ENCODE results near the gene MDM1. TPM values are rescaled to one million over a fixed set of nuclear protein-coding genes. Genes with fewer than 3 reads are reported as not detected.

The MDM1 gene, protein sequence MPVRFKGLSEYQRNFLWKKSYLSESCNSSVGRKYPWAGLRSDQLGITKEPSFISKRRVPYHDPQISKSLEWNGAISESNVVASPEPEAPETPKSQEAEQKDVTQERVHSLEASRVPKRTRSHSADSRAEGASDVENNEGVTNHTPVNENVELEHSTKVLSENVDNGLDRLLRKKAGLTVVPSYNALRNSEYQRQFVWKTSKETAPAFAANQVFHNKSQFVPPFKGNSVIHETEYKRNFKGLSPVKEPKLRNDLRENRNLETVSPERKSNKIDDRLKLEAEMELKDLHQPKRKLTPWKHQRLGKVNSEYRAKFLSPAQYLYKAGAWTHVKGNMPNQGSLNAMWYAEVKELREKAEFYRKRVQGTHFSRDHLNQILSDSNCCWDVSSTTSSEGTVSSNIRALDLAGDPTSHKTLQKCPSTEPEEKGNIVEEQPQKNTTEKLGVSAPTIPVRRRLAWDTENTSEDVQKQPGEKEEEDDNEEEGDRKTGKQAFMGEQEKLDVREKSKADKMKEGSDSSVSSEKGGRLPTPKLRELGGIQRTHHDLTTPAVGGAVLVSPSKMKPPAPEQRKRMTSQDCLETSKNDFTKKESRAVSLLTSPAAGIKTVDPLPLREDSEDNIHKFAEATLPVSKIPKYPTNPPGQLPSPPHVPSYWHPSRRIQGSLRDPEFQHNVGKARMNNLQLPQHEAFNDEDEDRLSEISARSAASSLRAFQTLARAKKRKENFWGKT
- total RNA-seq (28.5 TPM), polyA plus RNA-seq (27.6 TPM)
- long read RNA-seq, donor 1, partial matches to known transcripts = 0 of 3 reads
- long read RNA-seq, donor 1, other reads (novel, unspliced or antisense) = 0 of 3 reads
- long read RNA-seq, donor 2 = 0 reads
- long read RNA-seq, donor 3, partial matches to known transcripts = 0 of 12 reads
- long read RNA-seq, donor 3, other reads (novel, unspliced or antisense) = 5 of 12 reads
- long read RNA-seq, donor 4, partial matches to known transcripts = 5 of 10 reads
- long read RNA-seq, donor 4, other reads (novel, unspliced or antisense) = 0 of 10 reads
- long read RNA-seq, donor 5, transcript MDM1-205 (3 exons, 2,170 nt) = major isoform, 5 of 15 reads
- long read RNA-seq, donor 5, partial matches to known transcripts = 5 of 15 reads
- long read RNA-seq, donor 5, other reads (novel, unspliced or antisense) = 0 of 15 reads
- long read RNA-seq, donor 6, partial matches to known transcripts = 0 of 3 reads
- long read RNA-seq, donor 6, other reads (novel, unspliced or antisense) = 0 of 3 reads
- long read RNA-seq, donor 7, partial matches to known transcripts = 0 of 7 reads
- long read RNA-seq, donor 7, other reads (novel, unspliced or antisense) = 0 of 7 reads
- long read RNA-seq, donor 8 = 0 reads
- long read RNA-seq, donor 9, partial matches to known transcripts = 0 of 1 reads
- long read RNA-seq, donor 9, other reads (novel, unspliced or antisense) = 0 of 1 reads
- long read RNA-seq, donor 10, partial matches to known transcripts = 0 of 1 reads
- long read RNA-seq, donor 10, other reads (novel, unspliced or antisense) = 0 of 1 reads

DNA sequence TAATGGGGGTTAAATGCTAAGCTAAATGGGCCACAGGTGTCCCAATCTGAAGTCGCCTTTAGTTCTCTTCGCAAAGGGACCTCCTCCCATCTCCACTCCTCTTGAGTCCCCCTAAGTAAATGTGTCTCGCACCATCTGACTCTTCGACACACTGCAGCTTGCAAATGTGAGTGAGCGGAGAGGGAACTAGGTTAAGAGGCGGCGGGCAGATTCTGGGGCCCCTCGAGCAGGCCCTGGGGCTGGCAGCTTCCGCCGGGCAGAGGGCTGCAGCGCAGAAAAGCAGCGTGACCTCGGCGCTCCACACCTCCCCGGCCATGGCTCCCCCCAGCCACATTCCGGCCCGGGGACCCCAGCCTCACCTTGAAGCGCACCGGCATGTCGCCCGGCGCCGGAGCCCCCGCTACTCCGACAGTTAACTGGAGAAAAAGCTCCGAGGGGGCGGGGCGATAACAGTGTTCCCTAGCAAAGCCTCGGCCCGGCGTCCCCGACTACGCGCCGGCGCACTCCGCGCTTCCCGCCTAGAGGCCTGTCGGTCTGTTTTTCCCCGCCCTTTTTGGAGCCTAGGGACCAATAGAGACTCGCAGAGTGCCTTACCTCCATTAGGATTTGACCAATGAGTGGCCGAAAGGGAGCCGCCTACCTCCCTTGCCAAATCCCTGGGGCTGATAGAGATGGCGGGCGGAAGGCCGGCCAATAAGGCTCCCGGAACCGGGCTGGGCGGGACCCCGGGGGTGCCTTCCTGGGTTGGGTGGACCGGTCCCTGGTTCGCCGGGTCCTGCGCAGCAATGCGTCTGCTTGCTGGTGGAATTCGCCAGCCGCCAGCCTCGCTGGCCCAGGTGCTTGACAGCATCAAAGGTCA is at the start of gene MDM1:
Gene MDM1 (minus strand): TSS at position 494 of the 859 bp plus-strand sequence. CDS start 117 bp downstream, at position 377.
- H3K9me3 ChIP-seq (ENCODE audit: control insufficient read depth in 2 of 2, insufficient read depth in 1 of 2, low read length in 1 of 2) = no peaks in the 10 kb centered on the region
- peak within 1 kb of the TSS; percentile 88 to 91 for H3K27ac ChIP-seq (ENCODE audit: low read depth in 1 of 2, low read length in 1 of 2)
- peaks cover 10 to 30% of the 10 kb centered on the region in 2 donors for H3K4me1 ChIP-seq (ENCODE audit: control insufficient read depth in 2 of 2, insufficient read depth in 2 of 2, low read length in 2 of 2)
- DNase-seq (ENCODE audit: low read depth in 6 of 9, low spot score in 9 of 9) = peak; percentile 92 to 99 (median 97)
- WGBS = under 1% methylated on average over 59 of the region's 59 CpGs
- H3K27me3 ChIP-seq (ENCODE audit: control insufficient read depth in 2 of 2, insufficient read depth in 1 of 2, low read length in 1 of 2) = no peaks in the 10 kb centered on the region
- H3K4me3 ChIP-seq (ENCODE audit: low read length in 2 of 2) = peak within 1 kb of the TSS; percentile 82 to 90
- peaks cover 4 to 15% of the 10 kb centered on the region in 2 donors for H3K36me3 ChIP-seq (ENCODE audit: control insufficient read depth in 2 of 2, insufficient read depth in 2 of 2, low read length in 1 of 2)

DNA sequence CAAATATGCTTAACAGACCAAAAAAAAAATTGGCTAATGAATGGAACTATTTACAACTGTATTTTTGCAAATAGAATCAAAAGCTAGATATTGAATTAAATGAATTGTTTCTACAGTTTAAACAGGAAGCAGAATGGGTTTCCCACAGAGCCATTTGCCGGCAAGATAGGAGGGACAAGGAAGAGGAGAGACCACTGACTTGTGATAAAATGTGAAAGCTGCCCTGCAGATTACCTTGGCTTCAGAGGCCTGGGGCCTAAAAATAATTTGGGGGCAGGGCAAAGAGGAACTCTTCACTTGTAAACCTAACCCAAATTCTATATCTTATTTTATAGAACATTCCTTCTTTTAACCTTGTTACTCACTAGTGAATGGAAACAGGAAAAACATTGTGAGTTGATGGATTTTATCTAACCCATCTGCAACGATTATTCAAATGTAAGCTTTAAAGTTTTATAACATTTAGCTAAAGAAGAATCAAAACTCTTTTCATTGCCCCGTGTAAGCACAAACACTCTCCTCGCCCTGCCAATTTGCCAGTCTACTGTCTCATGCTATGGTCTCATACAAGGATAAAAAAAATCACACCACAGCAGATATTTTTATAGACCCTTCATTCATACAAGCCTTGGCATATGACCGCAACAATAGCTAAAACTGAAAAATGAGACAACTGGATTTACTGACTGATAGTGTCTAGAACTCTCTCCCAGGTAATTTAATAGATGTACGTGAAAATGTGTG is 49.5 kb upstream of the MDM1 start:
- H3K4me3 ChIP-seq (ENCODE audit: low read length in 2 of 2) = no peak overlapping the region
- peaks cover 0 to 10% of the 10 kb centered on the region in 2 donors for H3K4me1 ChIP-seq (ENCODE audit: control insufficient read depth in 2 of 2, insufficient read depth in 2 of 2, low read length in 2 of 2)
- H3K36me3 ChIP-seq (ENCODE audit: control insufficient read depth in 2 of 2, insufficient read depth in 2 of 2, low read length in 1 of 2) = no peaks in the 10 kb centered on the region
- no peak for DNase-seq (ENCODE audit: low read depth in 6 of 9, low spot score in 9 of 9)
- no peak overlapping the region for H3K27ac ChIP-seq (ENCODE audit: low read depth in 1 of 2, low read length in 1 of 2)
- H3K27me3 ChIP-seq (ENCODE audit: control insufficient read depth in 2 of 2, insufficient read depth in 1 of 2, low read length in 1 of 2) = no peaks in the 10 kb centered on the region
- WGBS = 28% methylated on average over 6 of the region's 6 CpGs
- no peaks in the 10 kb centered on the region for H3K9me3 ChIP-seq (ENCODE audit: control insufficient read depth in 2 of 2, insufficient read depth in 1 of 2, low read length in 1 of 2)

DNA sequence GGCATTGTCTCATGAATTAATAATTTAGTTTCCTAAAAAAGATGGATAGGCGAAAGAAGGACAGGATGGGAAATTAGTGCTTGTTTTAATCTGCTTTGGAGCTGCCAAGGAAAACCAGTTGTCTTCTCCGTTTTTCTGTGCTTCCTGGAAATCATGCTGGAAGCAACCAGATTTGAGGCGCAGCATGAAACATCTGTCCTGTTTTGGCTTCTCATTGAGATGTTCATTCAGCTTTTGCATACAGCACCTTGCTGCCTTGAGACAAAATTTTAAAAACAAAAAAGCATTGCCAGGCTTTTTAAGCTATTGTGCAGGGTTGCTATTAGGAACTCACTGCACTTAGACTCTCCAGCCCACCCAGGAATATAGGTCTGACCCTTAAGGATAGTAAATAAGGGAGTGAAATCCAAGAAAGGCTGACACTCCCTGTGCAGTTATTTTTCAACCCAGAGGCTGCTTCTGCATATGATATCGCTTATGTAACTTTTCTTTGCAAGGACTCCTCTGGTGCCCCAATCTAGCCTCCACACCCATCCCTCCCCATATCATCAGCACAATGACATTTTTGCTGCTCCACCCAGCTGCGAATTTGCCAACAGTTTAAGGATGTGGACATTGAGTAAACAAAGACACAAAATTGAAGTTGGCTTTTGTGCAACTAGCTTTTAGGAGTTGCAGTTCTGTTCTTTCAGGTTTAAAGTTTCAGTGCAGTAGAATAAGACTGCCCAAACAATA is 46.9 kb upstream of the MDM1 start:
- no peak overlapping the region for H3K27ac ChIP-seq (ENCODE audit: low read depth in 1 of 2, low read length in 1 of 2)
- H3K4me1 ChIP-seq (ENCODE audit: control insufficient read depth in 2 of 2, insufficient read depth in 2 of 2, low read length in 2 of 2) = peaks cover 0 to 23% of the 10 kb centered on the region in 2 donors
- no peaks in the 10 kb centered on the region for H3K36me3 ChIP-seq (ENCODE audit: control insufficient read depth in 2 of 2, insufficient read depth in 2 of 2, low read length in 1 of 2)
- no peaks in the 10 kb centered on the region for H3K9me3 ChIP-seq (ENCODE audit: control insufficient read depth in 2 of 2, insufficient read depth in 1 of 2, low read length in 1 of 2)
- no peaks in the 10 kb centered on the region for H3K27me3 ChIP-seq (ENCODE audit: control insufficient read depth in 2 of 2, insufficient read depth in 1 of 2, low read length in 1 of 2)
- no peak for DNase-seq (ENCODE audit: low read depth in 6 of 9, low spot score in 9 of 9)
- WGBS = 78% methylated on average over 5 of the region's 5 CpGs
- no peak overlapping the region for H3K4me3 ChIP-seq (ENCODE audit: low read length in 2 of 2)

DNA sequence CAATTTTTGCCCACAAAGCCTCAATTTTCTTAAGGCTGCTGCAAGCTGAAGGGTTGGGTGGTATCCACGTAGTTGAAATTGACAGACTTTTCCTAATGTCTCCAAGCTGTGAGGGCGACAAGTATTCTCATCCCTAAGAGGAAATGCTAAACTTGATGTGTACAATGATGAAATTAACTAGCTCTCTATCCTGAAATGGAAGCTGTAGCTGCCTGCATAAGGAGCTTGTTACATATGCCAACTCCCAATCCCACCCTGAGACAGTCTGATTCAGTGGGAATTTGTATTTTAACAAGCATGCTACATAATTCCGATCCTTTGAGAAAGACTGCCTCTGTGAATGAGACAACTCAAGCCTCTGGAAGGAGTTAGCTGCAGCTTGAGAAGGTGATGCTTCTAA is 45.7 kb upstream of the MDM1 start:
- WGBS = 98% methylated on average over 3 of the region's 3 CpGs
- H3K27me3 ChIP-seq (ENCODE audit: control insufficient read depth in 2 of 2, insufficient read depth in 1 of 2, low read length in 1 of 2) = no peaks in the 10 kb centered on the region
- no peak overlapping the region for H3K4me3 ChIP-seq (ENCODE audit: low read length in 2 of 2)
- no peaks in the 10 kb centered on the region for H3K9me3 ChIP-seq (ENCODE audit: control insufficient read depth in 2 of 2, insufficient read depth in 1 of 2, low read length in 1 of 2)
- peaks cover 3 to 33% of the 10 kb centered on the region in 2 donors for H3K4me1 ChIP-seq (ENCODE audit: control insufficient read depth in 2 of 2, insufficient read depth in 2 of 2, low read length in 2 of 2)
- no peak for DNase-seq (ENCODE audit: low read depth in 6 of 9, low spot score in 9 of 9)
- H3K36me3 ChIP-seq (ENCODE audit: control insufficient read depth in 2 of 2, insufficient read depth in 2 of 2, low read length in 1 of 2) = no peaks in the 10 kb centered on the region
- no peak overlapping the region for H3K27ac ChIP-seq (ENCODE audit: low read depth in 1 of 2, low read length in 1 of 2)

DNA sequence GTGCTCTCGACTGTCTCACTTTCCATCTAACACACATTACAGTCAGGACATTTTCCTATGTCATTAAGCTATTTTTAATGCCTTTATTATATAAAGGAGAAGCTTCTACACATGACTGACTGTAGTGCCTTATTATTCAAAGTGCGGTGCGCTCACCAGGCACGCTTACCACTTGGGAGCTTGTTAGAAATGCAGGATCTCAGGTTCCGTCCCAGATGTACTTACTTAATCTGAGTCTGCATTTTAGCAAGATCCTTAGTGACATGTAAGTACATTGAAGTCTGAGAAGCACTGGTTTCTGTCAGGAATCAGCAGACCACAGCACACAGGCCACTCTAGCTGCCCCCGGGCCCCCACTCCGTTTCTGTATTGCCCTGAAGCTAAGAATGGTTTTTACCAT is 44.7 kb upstream of the MDM1 start:
- peaks cover 5 to 39% of the 10 kb centered on the region in 2 donors for H3K4me1 ChIP-seq (ENCODE audit: control insufficient read depth in 2 of 2, insufficient read depth in 2 of 2, low read length in 2 of 2)
- no peak for DNase-seq (ENCODE audit: low read depth in 6 of 9, low spot score in 9 of 9)
- no peaks in the 10 kb centered on the region for H3K9me3 ChIP-seq (ENCODE audit: control insufficient read depth in 2 of 2, insufficient read depth in 1 of 2, low read length in 1 of 2)
- WGBS = 97% methylated on average over 7 of the region's 7 CpGs
- no peak overlapping the region for H3K27ac ChIP-seq (ENCODE audit: low read depth in 1 of 2, low read length in 1 of 2)
- H3K4me3 ChIP-seq (ENCODE audit: low read length in 2 of 2) = no peak overlapping the region
- H3K27me3 ChIP-seq (ENCODE audit: control insufficient read depth in 2 of 2, insufficient read depth in 1 of 2, low read length in 1 of 2) = no peaks in the 10 kb centered on the region
- H3K36me3 ChIP-seq (ENCODE audit: control insufficient read depth in 2 of 2, insufficient read depth in 2 of 2, low read length in 1 of 2) = no peaks in the 10 kb centered on the region

DNA sequence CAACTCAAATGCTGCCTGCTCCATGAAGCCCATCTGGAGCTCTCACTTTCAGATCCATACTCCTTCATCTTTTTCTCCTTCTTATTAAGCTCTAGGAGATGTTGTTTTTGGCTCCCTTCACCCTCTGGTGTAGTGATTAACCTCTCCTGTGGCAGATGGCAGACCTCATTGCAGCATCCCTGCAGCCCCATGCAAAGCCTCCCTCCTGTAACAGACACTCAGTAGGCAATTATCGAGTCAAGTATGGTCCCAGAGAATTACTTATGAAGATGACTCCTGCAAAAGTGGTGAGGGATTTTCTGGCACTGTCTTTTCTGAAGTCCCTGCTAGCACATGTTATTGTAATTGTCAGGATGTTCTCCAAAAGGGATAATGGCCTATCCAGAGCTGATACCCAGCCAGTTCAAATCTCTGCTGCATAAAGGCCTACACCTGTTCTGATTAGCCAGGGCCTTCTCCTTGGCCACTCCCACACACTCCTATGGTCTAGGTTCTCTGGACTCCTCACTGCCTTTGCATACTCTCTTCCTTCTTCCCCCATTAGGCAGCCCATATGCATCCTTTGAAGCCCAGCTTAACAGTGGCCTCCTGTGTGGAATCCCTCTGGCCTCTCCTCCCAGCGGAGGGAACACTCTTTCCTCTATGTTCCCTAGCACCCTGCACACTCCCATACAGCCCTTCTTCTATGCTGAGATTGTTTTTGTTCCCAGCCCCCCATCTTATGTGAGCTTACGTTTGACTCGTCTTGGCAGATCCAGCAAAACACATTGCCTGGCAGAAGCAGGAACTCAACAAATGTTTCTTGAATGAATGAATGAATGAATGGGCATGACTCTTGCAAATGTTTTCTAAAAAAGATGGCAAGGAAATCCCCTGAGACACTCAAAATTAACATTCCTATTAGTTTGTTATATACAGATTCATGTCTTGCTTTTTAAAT is 43.9 kb upstream of the MDM1 start:
- no peak overlapping the region for H3K4me3 ChIP-seq (ENCODE audit: low read length in 2 of 2)
- H3K36me3 ChIP-seq (ENCODE audit: control insufficient read depth in 2 of 2, insufficient read depth in 2 of 2, low read length in 1 of 2) = no peaks in the 10 kb centered on the region
- H3K4me1 ChIP-seq (ENCODE audit: control insufficient read depth in 2 of 2, insufficient read depth in 2 of 2, low read length in 2 of 2) = peaks cover 5 to 34% of the 10 kb centered on the region in 2 donors
- no peaks in the 10 kb centered on the region for H3K27me3 ChIP-seq (ENCODE audit: control insufficient read depth in 2 of 2, insufficient read depth in 1 of 2, low read length in 1 of 2)
- DNase-seq (ENCODE audit: low read depth in 6 of 9, low spot score in 9 of 9) = no peak
- WGBS = 97% methylated on average over 4 of the region's 4 CpGs
- H3K27ac ChIP-seq (ENCODE audit: low read depth in 1 of 2, low read length in 1 of 2) = no peak overlapping the region
- no peaks in the 10 kb centered on the region for H3K9me3 ChIP-seq (ENCODE audit: control insufficient read depth in 2 of 2, insufficient read depth in 1 of 2, low read length in 1 of 2)

Measured in thymus (tissue), 14 donors.